A549 (cell line): Measurements from ENCODE around the gene CCDC27. TPM values are rescaled to one million over a fixed set of nuclear protein-coding genes. Genes with fewer than 3 reads are reported as not detected.

ENCODE experiments used
- ATAC-seq, 2 experiments: fragments of 200-7000 bp in 1 of 2; fragments of >200 bp in 1 of 2; cut with Nextera tagmentation in 1 of 2; cut with Tn5 transposase in 1 of 2; 3 replicates each; pipeline versions ENCODE4 v1.8.0 to v1.9.1; 2018 to 2020; ENCODE audit warnings: mild to moderate bottlenecking in 1 of 2, moderate library complexity in 1 of 2
- CTCF ChIA-PET: fragments of 300-600 bp; sonication (Branson Sonifier 250); formaldehyde crosslinking; extraction: SDS; loops from one replicate; lab custom pipeline; 2021; ENCODE audit warnings: antibody characterized with exemption, inconsistent platforms; lab: Yijun Ruan, JAX
- POLR2A ChIA-PET: fragments of 350-600 bp; formaldehyde crosslinking; extraction: SDS; loops from one replicate; lab custom pipeline; 2021; ENCODE audit warnings: antibody characterized with exemption, inconsistent platforms; lab: Yijun Ruan, JAX
- DNase-seq, 2 experiments: peaks; one replicate each; pipeline versions ENCODE4 v3.0.0 to v3.0.0-alpha.2; 2011 to 2016; ENCODE audit warnings: low read depth in 1 of 2, low spot score in 1 of 2
- FAIRE-seq: peaks from 2 replicates; lab custom pipeline; 2011; peaks lifted over from hg19 to GRCh38; lab: Jason Lieb, UNC
- H3K27ac ChIP-seq, 2 experiments: fragments of >200 bp; sonication (Bioruptor Twin); formaldehyde crosslinking; 3 replicates each; pipeline ENCODE4 v1.5.1; 2016 to 2017
- H3K4me1 ChIP-seq: fragments of >200 bp; sonication (Bioruptor Twin); formaldehyde crosslinking; 3 replicates; pipeline ENCODE4 v1.6.1; 2016
- H3K4me2 ChIP-seq: fragments of >200 bp; sonication (Bioruptor Twin); formaldehyde crosslinking; 3 replicates; pipeline ENCODE4 v1.6.1; 2016
- H3K4me3 ChIP-seq: fragments of >200 bp; sonication (Bioruptor Twin); formaldehyde crosslinking; 3 replicates; pipeline ENCODE4 v1.5.1; 2016
- H3K9me3 ChIP-seq: fragments of >200 bp; sonication (Bioruptor Twin); formaldehyde crosslinking; 3 replicates; pipeline ENCODE4 v1.6.1; 2016
- ATOH8 ChIP-seq: fragments of 250-450 bp; sonication (Bioruptor Pico); IDR thresholded peaks from 2 replicates; pipeline ENCODE4 v1.5.0; 2020; ENCODE audit warnings: low read depth, mild to moderate bottlenecking, moderate library complexity
- BCL3 ChIP-seq: fragments of >200 bp; sonication (Bioruptor Twin); formaldehyde crosslinking; IDR thresholded peaks from 3 replicates; pipeline ENCODE4 v1.6.1; 2016
- BHLHE40 ChIP-seq: IDR thresholded peaks from 2 replicates; pipeline ENCODE4 v1.6.1; 2012; ENCODE audit warnings: low read depth, low read length, inconsistent platforms
- CBX2 ChIP-seq: fragments of 200-600 bp; sonication (generic); IDR thresholded peaks from 2 replicates; pipeline ENCODE4 v1.6.1; 2016; ENCODE audit warnings: low read depth, mild to moderate bottlenecking, borderline replicate concordance
- CBX8 ChIP-seq: fragments of 200-600 bp; sonication (generic); IDR thresholded peaks from 2 replicates; pipeline ENCODE4 v1.6.1; 2016
- CEBPB ChIP-seq, 2 experiments: fragments of >200 bp in 1 of 2; sonication (Bioruptor Twin) in 1 of 2; formaldehyde crosslinking in 1 of 2; IDR thresholded peaks; 2 replicates each; pipeline ENCODE4 v1.6.1; 2012 to 2016
- CHD2 ChIP-seq: fragments of 150-350 bp; IDR thresholded peaks from 2 replicates; pipeline ENCODE4 v1.6.1; 2014; ENCODE audit warnings: low read length; ENCODE audit not compliant: partially characterized antibody
- CHD4 ChIP-seq: fragments of 200-600 bp; sonication (generic); IDR thresholded peaks from 2 replicates; pipeline ENCODE4 v1.6.1; 2016; ENCODE audit warnings: antibody characterized with exemption, mild to moderate bottlenecking, borderline replicate concordance
- CTCF ChIP-seq: fragments of >200 bp; sonication (Bioruptor Twin); formaldehyde crosslinking; IDR thresholded peaks from 3 replicates; pipeline ENCODE4 v1.5.1; 2016
- EP300 ChIP-seq, 2 experiments: fragments of >200 bp; sonication (Bioruptor Twin); formaldehyde crosslinking; IDR thresholded peaks; 2 replicates in 1 of 2; 3 replicates in 1 of 2; pipeline ENCODE4 v1.6.1; 2016 to 2017
- ESRRA ChIP-seq: fragments of 150-350 bp; IDR thresholded peaks from 2 replicates; pipeline ENCODE4 v1.6.1; 2014; ENCODE audit warnings: mild to moderate bottlenecking, low read length, borderline replicate concordance
- FOSB ChIP-seq: fragments of 250-450 bp; sonication (Bioruptor Pico); IDR thresholded peaks from 2 replicates; pipeline ENCODE4 v1.5.0; 2020; ENCODE audit warnings: mild to moderate bottlenecking, moderate library complexity
- FOXS1 ChIP-seq: fragments of 250-450 bp; sonication (Bioruptor Pico); IDR thresholded peaks from 2 replicates; pipeline ENCODE4 v1.5.0; 2020; ENCODE audit warnings: mild to moderate bottlenecking, moderate library complexity
- HDAC2 ChIP-seq: fragments of 200-600 bp; sonication (generic); IDR thresholded peaks from 2 replicates; pipeline ENCODE4 v1.6.1; 2016
- HES2 ChIP-seq: fragments of >200 bp; sonication (Bioruptor Twin); formaldehyde crosslinking; IDR thresholded peaks from 2 replicates; pipeline ENCODE4 v1.6.1; 2016
- HEYL ChIP-seq: fragments of 250-450 bp; sonication (Bioruptor Pico); IDR thresholded peaks from 2 replicates; pipeline ENCODE4 v1.8.0; 2021; ENCODE audit warnings: mild to moderate bottlenecking, moderate library complexity
- HOXA7 ChIP-seq: fragments of 250-450 bp; sonication (Bioruptor Pico); IDR thresholded peaks from 2 replicates; pipeline ENCODE4 v1.5.0; 2020; ENCODE audit warnings: mild to moderate bottlenecking, moderate library complexity
- HOXB13 ChIP-seq: fragments of 250-450 bp; sonication (Bioruptor Pico); IDR thresholded peaks from 2 replicates; pipeline ENCODE4 v1.5.0; 2020; ENCODE audit warnings: low read depth, mild to moderate bottlenecking, moderate library complexity
- JUN ChIP-seq, 2 experiments: fragments of >200 bp; sonication (Bioruptor Twin); formaldehyde crosslinking; IDR thresholded peaks; 2 replicates in 1 of 2; 3 replicates in 1 of 2; pipeline ENCODE4 v1.6.1; 2016 to 2017
- NR3C1 ChIP-seq: fragments of >200 bp; sonication (Bioruptor Twin); formaldehyde crosslinking; IDR thresholded peaks from 3 replicates; pipeline ENCODE4 v1.6.1; 2017
- PBX3 ChIP-seq: IDR thresholded peaks from 2 replicates; pipeline ENCODE4 v1.6.1; 2012
- POLR2AphosphoS2 ChIP-seq: conservative IDR thresholded peaks from 2 replicates; pipeline ENCODE4 v1.6.1; 2012; ENCODE audit warnings: low read length, improper control_type of control experiment, inconsistent platforms
- RAD21 ChIP-seq, 2 experiments: fragments of >200 bp in 1 of 2; sonication (Bioruptor Twin) in 1 of 2; formaldehyde crosslinking in 1 of 2; IDR thresholded peaks in 1 of 2; conservative IDR thresholded peaks in 1 of 2; 2 replicates in 1 of 2; 3 replicates in 1 of 2; pipeline ENCODE4 v1.6.1; 2012 to 2018; ENCODE audit warnings: inconsistent platforms in 1 of 2
- RCOR1 ChIP-seq: fragments of 150-350 bp; IDR thresholded peaks from 2 replicates; pipeline ENCODE4 v1.6.1; 2014; ENCODE audit warnings: antibody characterized with exemption, low read length, low read depth
- SREBF2 ChIP-seq: fragments of 450-650 bp; IDR thresholded peaks from 2 replicates; pipeline ENCODE4 v1.6.1; 2014; ENCODE audit warnings: mild to moderate bottlenecking, moderate library complexity
- USF2 ChIP-seq: fragments of 450-650 bp; IDR thresholded peaks from 2 replicates; pipeline ENCODE4 v1.6.1; 2014; ENCODE audit warnings: antibody characterized with exemption
- ZFP36 ChIP-seq: fragments of 450-650 bp; IDR thresholded peaks from 2 replicates; pipeline ENCODE4 v1.6.1; 2014; ENCODE audit warnings: borderline replicate concordance; ENCODE audit not compliant: partially characterized antibody
- WGBS: methylation state at CpG from one replicate; pipeline ENCODE4 v1.1.6; 2017; ENCODE audit errors: missing lambda C conversion rate; 5-methylcytosine and 5-hydroxymethylcytosine counted together
- polyA plus RNA-seq, 4 experiments: library from polyadenylated mRNA; depleted of rRNA in 3 of 4; stranded (reverse); fragments of >200 nt; fragmentation: RNase III in 1 of 4; extraction: RNeasy Plus Mini Kit Qiagen cat#74134 plus additional on column Dnase treatment in 1 of 4; gene quantifications; 2 replicates in 3 of 4; 3 replicates in 1 of 4; pipeline ENCODE4 v1.2.3, GENCODE V29; 2011 to 2017

CCDC27 gene
- polyA plus RNA-seq, 2 of the 4 experiments (the other 2 are of a cell fraction), result not detected

- CTCF ChIA-PET, result no interaction called here
- DNase-seq (no peak), ATAC-seq (no peak), FAIRE-seq (no peak)
- no peak overlapping the region for H3K4me3 ChIP-seq
- POLR2A ChIA-PET, result no interaction called here
- WGBS, result 98% methylated on average over 9 of the region's 12 CpGs
- H3K27ac ChIP-seq, result no peak overlapping the region
- no peaks in the 10 kb centered on the region for H3K9me3 ChIP-seq
- H3K4me2 ChIP-seq, result no peak overlapping the region
- H3K4me1 ChIP-seq, result peaks cover 5% of the 10 kb centered on the region; the same call in 2 of the 3 replicates
- no peak for TF ChIP-seq FOSB
- TF ChIP-seq BCL3, result no peak
- TF ChIP-seq JUN (IDR thresholded peaks at IDR 0.05), result no peak
- no peak for TF ChIP-seq HOXA7 (CRISPR knock-in tag)
- TF ChIP-seq USF2, result no peak
- no peak for TF ChIP-seq HES2
- no peak for TF ChIP-seq ZFP36
- no peak for TF ChIP-seq EP300 (IDR thresholded peaks at IDR 0.05)
- no peak for TF ChIP-seq PBX3
- no peak for TF ChIP-seq FOXS1
- no peak for TF ChIP-seq POLR2AphosphoS2
- TF ChIP-seq ATOH8 (CRISPR knock-in tag), result no peak
- TF ChIP-seq CBX2, result no peak
- TF ChIP-seq CBX8, result no peak
Measured at GRCh38 chr1:3745071-3745470, 7.2 kb upstream of the CCDC27 start.

- POLR2A ChIA-PET, result no interaction called here
- Histone ChIP-seq H3K4me2 (peak overlapping the region; percentile 78), H3K4me3 (no peak overlapping the region)
- DNase-seq, result no peak
- FAIRE-seq, result no peak
- no peak for ATAC-seq
- TF ChIP-seq JUN (IDR thresholded peaks at IDR 0.05) (no peak), CEBPB (IDR thresholded peaks at IDR 0.05) (no peak), HDAC2 (no peak), FOXS1 (no peak), CTCF (no peak), SREBF2 (no peak), CHD2 (no peak), NR3C1 (no peak), BHLHE40 (no peak), ESRRA (no peak), HOXB13 (CRISPR knock-in tag) (no peak), RAD21 (conservative IDR thresholded peaks at IDR 0.05 in 1 of 2, IDR thresholded peaks at IDR 0.05 in 1 of 2) (no peak), HEYL (CRISPR knock-in tag) (no peak), RCOR1 (no peak), BCL3 (no peak), CHD4 (no peak)
- TF ChIP-seq, all 56 proteins: peak for 0
- CTCF ChIA-PET, result no interaction called here
- H3K27ac ChIP-seq, result no peak overlapping the region
- whole genome bisulfite sequencing, result 86% methylated on average over 14 of the region's 25 CpGs
- peaks cover 5% of the 10 kb centered on the region; the same call in 2 of the 3 replicates for H3K4me1 ChIP-seq
- H3K9me3 ChIP-seq, result no peaks in the 10 kb centered on the region
Measured at GRCh38 chr1:3745590-3746381, 6.5 kb upstream of the CCDC27 start.
